PC-9 (cell line): ENCODE results near the gene TTYH1. TPM values are rescaled to one million over a fixed set of nuclear protein-coding genes. Genes with fewer than 3 reads are reported as not detected.
"Not testable (repeated sequence)": the region's sequence is repeated elsewhere in the genome, so short reads cannot be mapped to it uniquely, and the experiment has no call there.

Experiments used
- BruUV-seq: library from RNA; stranded (reverse); fragments of 400-500 nt; replicated peaks from 2 replicates; lab custom pipeline; 2021; lab: Mats Ljungman, UMichigan
- CTCF ChIA-PET: fragments of 300-600 bp; sonication (Branson Sonifier 250); formaldehyde crosslinking; loops from one replicate; lab custom pipeline; 2022; ENCODE audit warnings: antibody characterized with exemption; lab: Charles Lee
- POLR2A ChIA-PET: fragments of 300-600 bp; sonication (Branson Sonifier 250); formaldehyde crosslinking; loops from one replicate; lab custom pipeline; 2022; ENCODE audit warnings: antibody characterized with exemption; ENCODE audit not compliant: unreplicated experiment; lab: Charles Lee
- DNase-seq, 2 experiments: peaks; one replicate each; pipeline versions ENCODE4 v3.0.0 to v3.0.0-alpha.2; 2015 to 2022; ENCODE audit warnings: mixed read lengths in 1 of 2
- H2AFZ ChIP-seq: fragments of 200-600 bp; sonication (generic); 2 replicates; pipeline ENCODE4 v1.8.1; 2017; ENCODE audit warnings: antibody characterized with exemption
- H3F3A ChIP-seq: fragments of 200-600 bp; sonication (generic); 2 replicates; pipeline ENCODE4 v1.8.1; 2017; ENCODE audit warnings: antibody characterized with exemption, mild to moderate bottlenecking, low read depth; ENCODE audit not compliant: insufficient read depth
- H3K27ac ChIP-seq: fragments of 200-600 bp; sonication (generic); 2 replicates; pipeline ENCODE4 v1.6.1; 2016; ENCODE audit warnings: mixed run types
- H3K27me3 ChIP-seq: fragments of 200-600 bp; sonication (generic); 2 replicates; pipeline ENCODE4 v1.6.1; 2016; ENCODE audit warnings: low read depth, mixed run types; ENCODE audit not compliant: insufficient read depth
- H3K36me3 ChIP-seq: fragments of 200-600 bp; sonication (generic); 2 replicates; pipeline ENCODE4 v1.6.1; 2016; ENCODE audit warnings: low read depth, mixed run types
- H3K4me1 ChIP-seq: fragments of 200-600 bp; sonication (generic); replicated peaks from 2 replicates; pipeline ENCODE4 v1.6.1; 2016; ENCODE audit warnings: mixed run types; ENCODE audit not compliant: insufficient read depth
- H3K4me2 ChIP-seq: fragments of 200-600 bp; sonication (generic); 2 replicates; pipeline ENCODE4 v1.6.1; 2017; ENCODE audit warnings: mixed run types
- H3K4me3 ChIP-seq: fragments of 200-600 bp; sonication (generic); 2 replicates; pipeline ENCODE4 v1.6.1; 2016; ENCODE audit warnings: mixed run types
- H3K79me2 ChIP-seq: fragments of 200-600 bp; sonication (generic); 2 replicates; pipeline ENCODE4 v1.6.1; 2017; ENCODE audit warnings: low read depth, mixed run types
- H3K9me2 ChIP-seq: fragments of 200-600 bp; sonication (generic); 2 replicates; pipeline ENCODE4 v1.8.1; 2017; ENCODE audit warnings: mild to moderate bottlenecking; ENCODE audit not compliant: insufficient read depth
- H3K9me3 ChIP-seq: fragments of 200-600 bp; sonication (generic); 2 replicates; pipeline ENCODE4 v1.8.1; 2016; ENCODE audit warnings: low read depth; ENCODE audit not compliant: insufficient read depth
- H4K20me1 ChIP-seq: fragments of 200-600 bp; sonication (generic); 2 replicates; pipeline ENCODE4 v1.8.1; 2017; ENCODE audit not compliant: insufficient read depth
- CTCF ChIP-seq: fragments of 200-600 bp; sonication (generic); conservative IDR thresholded peaks from 2 replicates; pipeline ENCODE4 v1.6.1; 2017; ENCODE audit warnings: mixed run types, antibody characterized with exemption, mild to moderate bottlenecking, moderate library complexity
- EZH2 ChIP-seq: fragments of 200-600 bp; sonication (generic); IDR thresholded peaks from 2 replicates; pipeline ENCODE4 v1.8.0; 2017; ENCODE audit warnings: antibody characterized with exemption, low read depth
- intact Hi-C: fragments of 100-400 bp; cut with micrococcal nuclease; formaldehyde crosslinking; loops from one replicate; pipeline ENCODE4 v1.10.0; 2022; ENCODE audit not compliant: unreplicated experiment
- total RNA-seq: library from RNA; stranded (reverse); gene quantifications from 2 replicates; pipeline ENCODE4 v1.2.3, GENCODE V29; 2021

TTYH1 gene
- total RNA-seq, 1 experiment from 2014 or later, result 1.6 TPM

- peaks cover 9% of the 10 kb centered on the region; the same call in 1 of the 2 replicates for H3K27me3 ChIP-seq
- peaks cover 46% of the 10 kb centered on the region for H3F3A ChIP-seq
- no peak overlapping the region for H3K4me2 ChIP-seq
- H3K27ac ChIP-seq, result no peak overlapping the region
- no peaks in the 10 kb centered on the region for H3K9me2 ChIP-seq
- CTCF ChIA-PET, result interaction anchor here (0.5 kb wide), 1 partner anchor 126 kb away, joined by 8 read pairs; the partner anchor contains the start of gene LILRA4
- intact Hi-C loops, result loop anchor here (10.0 kb wide), 3 partner anchors 301 to 1009 kb away; partner anchors contain the start of genes RDH13 and ZNF628
- POLR2A ChIA-PET, result interaction anchor here (0.5 kb wide), 1 partner anchor 578 kb away, joined by 7 read pairs; no protein-coding TSS in a partner anchor
- no peak overlapping the region for H3K4me3 ChIP-seq
- H3K9me3 ChIP-seq, result no peaks in the 10 kb centered on the region
- H2AFZ ChIP-seq, result no peak overlapping the region
- no peak for DNase-seq
- peaks cover 27% of the 10 kb centered on the region for H3K4me1 ChIP-seq
- peaks cover 16% of the 10 kb centered on the region for H4K20me1 ChIP-seq
- H3K79me2 ChIP-seq, result peaks cover 19% of the 10 kb centered on the region
- no peaks in the 10 kb centered on the region for H3K36me3 ChIP-seq
- TF ChIP-seq CTCF (no peak), EZH2 (no peak)
- no TSS peak for BruUV-seq
Observed at GRCh38 chr19:54465426-54466109, 50.3 kb downstream of the TTYH1 start.

- peaks cover 12% of the 10 kb centered on the region for H4K20me1 ChIP-seq
- H3K4me1 ChIP-seq, result peaks cover 28% of the 10 kb centered on the region
- peaks cover 15% of the 10 kb centered on the region for H3K79me2 ChIP-seq
- intact Hi-C loops, result loop anchor here (10.0 kb wide), 3 partner anchors 301 to 1009 kb away; partner anchors contain the start of genes RDH13 and ZNF628
- H3K9me2 ChIP-seq, H3K4me3 ChIP-seq, BruUV-seq, H3K4me2 ChIP-seq, H3K9me3 ChIP-seq, H2AFZ ChIP-seq, H3K27ac ChIP-seq, H3K36me3 ChIP-seq, DNase-seq: not testable (repeated sequence)
- peaks cover 15% of the 10 kb centered on the region; the same call in 1 of the 2 replicates for H3K27me3 ChIP-seq
- ChIA-PET CTCF (interaction anchor here (0.5 kb wide), 1 partner anchor 427 kb away, joined by 16 read pairs; no protein-coding TSS in a partner anchor), POLR2A (interaction anchor here (0.5 kb wide), 1 partner anchor 578 kb away, joined by 7 read pairs; no protein-coding TSS in a partner anchor)
- peaks cover 42% of the 10 kb centered on the region for H3F3A ChIP-seq
Observed at GRCh38 chr19:54466110-54466480, 50.8 kb downstream of the TTYH1 start.

- Histone ChIP-seq H3K9me2 (no peaks in the 10 kb centered on the region), H3K4me3 (no peak overlapping the region), H3K4me1 (peaks cover 18% of the 10 kb centered on the region; the same call in 1 of the 2 replicates), H3K27ac (no peak overlapping the region), H3K27me3 (peaks cover 18% of the 10 kb centered on the region; the same call in 1 of the 2 replicates), H4K20me1 (no peaks in the 10 kb centered on the region), H3F3A (peaks cover 27% of the 10 kb centered on the region), H3K79me2 (no peaks in the 10 kb centered on the region), H3K36me3 (no peaks in the 10 kb centered on the region), H3K4me2 (no peak overlapping the region), H3K9me3 (no peaks in the 10 kb centered on the region), H2AFZ (no peak overlapping the region)
- POLR2A ChIA-PET, result no interaction called here
- no peak for TF ChIP-seq EZH2
- no peak for TF ChIP-seq CTCF
- intact Hi-C loops, result loop anchor here (10.0 kb wide), 3 partner anchors 305 to 1005 kb away; partner anchors contain the start of genes RDH13 and ZNF628
- CTCF ChIA-PET, result interaction anchor here (0.5 kb wide), 1 partner anchor 9 kb away, joined by 3 read pairs; no protein-coding TSS in a partner anchor
- BruUV-seq, result no TSS peak
- no peak for DNase-seq
Observed at GRCh38 chr19:54469496-54469934, 54.3 kb downstream of the TTYH1 start.
